OCI-LY7 (cell line): ENCODE results near the gene JPH2. TPM values are rescaled to one million over a fixed set of nuclear protein-coding genes. Genes with fewer than 3 reads are reported as not detected.

ENCODE experiments used
- BruUV-seq: library from RNA; stranded (reverse); fragments of 400-500 nt; replicated peaks from 2 replicates; lab custom pipeline; 2021; lab: Mats Ljungman, UMichigan
- CTCF ChIA-PET: fragments of 300-600 bp; sonication (Branson Sonifier 250); formaldehyde crosslinking; loops from one replicate; lab custom pipeline; 2022; ENCODE audit warnings: antibody characterized with exemption; ENCODE audit not compliant: unreplicated experiment; lab: Charles Lee
- POLR2A ChIA-PET: fragments of 300-600 bp; sonication (Branson Sonifier 250); formaldehyde crosslinking; loops from one replicate; lab custom pipeline; 2022; ENCODE audit warnings: antibody characterized with exemption; lab: Charles Lee
- DNase-seq: peaks from one replicate; pipeline ENCODE4 v3.0.0-alpha.2; 2015; ENCODE audit warnings: low spot score
- H2AFZ ChIP-seq: fragments of 200-600 bp; sonication (generic), shearing (Covaris generic); 2 replicates; pipeline ENCODE4 v1.6.1; 2014; ENCODE audit warnings: mild to moderate bottlenecking, antibody characterized with exemption, low read length, moderate library complexity
- H3K27ac ChIP-seq: fragments of 200-600 bp; sonication (generic); 2 replicates; pipeline ENCODE4 v1.5.1; 2014; ENCODE audit warnings: mixed run types, low read depth, mild to moderate bottlenecking, moderate library complexity, low read length, inconsistent platforms; ENCODE audit not compliant: poor library complexity, severe bottlenecking
- H3K36me3 ChIP-seq: fragments of 200-600 bp; sonication (generic); 2 replicates; pipeline ENCODE4 v1.6.1; 2014; ENCODE audit warnings: mild to moderate bottlenecking, antibody characterized with exemption, low read length, moderate library complexity, mixed read lengths; ENCODE audit not compliant: insufficient read depth
- H3K4me1 ChIP-seq: fragments of 200-600 bp; sonication (generic); 2 replicates; pipeline ENCODE4 v1.5.1; 2014; ENCODE audit warnings: mild to moderate bottlenecking, low read length; ENCODE audit not compliant: insufficient read depth, poor library complexity, severe bottlenecking
- H3K4me2 ChIP-seq: fragments of 200-600 bp; sonication (generic); 2 replicates; pipeline ENCODE4 v1.6.1; 2014; ENCODE audit warnings: mild to moderate bottlenecking, low read length
- H3K4me3 ChIP-seq: fragments of 200-600 bp; sonication (generic); 2 replicates; pipeline ENCODE4 v1.5.1; 2014; ENCODE audit warnings: mild to moderate bottlenecking, low read depth, low read length; ENCODE audit not compliant: poor library complexity, severe bottlenecking
- H3K79me2 ChIP-seq: fragments of 200-600 bp; sonication (generic); 2 replicates; pipeline ENCODE4 v1.6.1; 2016; ENCODE audit warnings: low read depth, mild to moderate bottlenecking, low read length, moderate library complexity, mixed read lengths; ENCODE audit not compliant: insufficient read depth
- H3K9me2 ChIP-seq: fragments of 200-600 bp; sonication (generic); 2 replicates; pipeline ENCODE4 v1.6.1; 2016; ENCODE audit warnings: mild to moderate bottlenecking, low read length, mixed read lengths; ENCODE audit not compliant: insufficient read depth
- H3K9me3 ChIP-seq: fragments of 200-600 bp; sonication (generic); 2 replicates; pipeline ENCODE4 v1.6.1; 2014; ENCODE audit warnings: mild to moderate bottlenecking, mixed run types, low read length, mixed read lengths
- H4K20me1 ChIP-seq: fragments of 200-600 bp; sonication (generic); 2 replicates; pipeline ENCODE4 v1.6.1; 2014; ENCODE audit warnings: mild to moderate bottlenecking, antibody characterized with exemption, low read length, moderate library complexity, mixed read lengths; ENCODE audit not compliant: insufficient read depth
- CTCF ChIP-seq: fragments of 200-600 bp; sonication (generic); conservative IDR thresholded peaks from 2 replicates; pipeline ENCODE4 v1.5.1; 2014; ENCODE audit warnings: mild to moderate bottlenecking, antibody characterized with exemption, low read length, moderate library complexity, mixed read lengths
- EZH2phosphoT487 ChIP-seq: fragments of 200-600 bp; sonication (generic); IDR thresholded peaks from 2 replicates; pipeline ENCODE4 v1.6.1; 2018; ENCODE audit warnings: low read depth, borderline replicate concordance, mild to moderate bottlenecking, mixed run types, antibody characterized with exemption, low read length, moderate library complexity, mixed read lengths
- intact Hi-C: fragments of 100-400 bp; cut with micrococcal nuclease; formaldehyde crosslinking; loops from one replicate; pipeline ENCODE4 v1.10.0; 2022; ENCODE audit not compliant: unreplicated experiment
- total RNA-seq, 2 experiments: library from RNA; depleted of rRNA in 1 of 2; stranded (reverse); fragments of >200 nt in 1 of 2; shearing (Covaris generic) in 1 of 2; gene quantifications; 2 replicates each; pipeline ENCODE4 v1.2.3, GENCODE V29; 2014 to 2022

JPH2 gene
- total RNA-seq, 2 experiments from 2014 or later = not detected

GRCh38 chr20:44146272-44146671, 40.7 kb downstream of the JPH2 start:
- H3K4me2 ChIP-seq = no peak overlapping the region
- CTCF ChIA-PET = no interaction called here
- intact Hi-C loops = no loop called here
- no peaks in the 10 kb centered on the region for H3K9me3 ChIP-seq
- no peaks in the 10 kb centered on the region for H3K79me2 ChIP-seq
- no peaks in the 10 kb centered on the region for H3K9me2 ChIP-seq
- no peaks in the 10 kb centered on the region for H3K36me3 ChIP-seq
- POLR2A ChIA-PET = no interaction called here
- no peak for TF ChIP-seq CTCF
- TF ChIP-seq EZH2phosphoT487 = no peak
- no peak overlapping the region for H3K27ac ChIP-seq
- no TSS peak for BruUV-seq
- H3K4me1 ChIP-seq = no peaks in the 10 kb centered on the region
- DNase-seq = no peak
- no peak overlapping the region for H2AFZ ChIP-seq
- no peak overlapping the region for H3K4me3 ChIP-seq
- no peaks in the 10 kb centered on the region for H4K20me1 ChIP-seq

- no peaks in the 10 kb centered on the region for H3K9me3 ChIP-seq
- ChIA-PET POLR2A (no interaction called here), CTCF (no interaction called here)
- H3K79me2 ChIP-seq = no peaks in the 10 kb centered on the region
- no peak overlapping the region for H3K27ac ChIP-seq
- H3K4me2 ChIP-seq = no peak overlapping the region
- no peaks in the 10 kb centered on the region for H4K20me1 ChIP-seq
- DNase-seq = no peak
- TF ChIP-seq EZH2phosphoT487 (no peak), CTCF (no peak)
- H3K4me3 ChIP-seq = no peak overlapping the region
- intact Hi-C loops = no loop called here
- H3K36me3 ChIP-seq = no peaks in the 10 kb centered on the region
- H3K9me2 ChIP-seq = no peaks in the 10 kb centered on the region
- no peaks in the 10 kb centered on the region for H3K4me1 ChIP-seq
- no peak overlapping the region for H2AFZ ChIP-seq
- BruUV-seq = no TSS peak
These were observed 41.7 kb downstream of the JPH2 start for GRCh38 chr20:44145131-44145775.

- CTCF ChIA-PET = no interaction called here
- H3K9me2 ChIP-seq = no peaks in the 10 kb centered on the region
- no peaks in the 10 kb centered on the region for H3K79me2 ChIP-seq
- no TSS peak for BruUV-seq
- H4K20me1 ChIP-seq = no peaks in the 10 kb centered on the region
- H2AFZ ChIP-seq = no peak overlapping the region
- H3K36me3 ChIP-seq = no peaks in the 10 kb centered on the region
- H3K4me1 ChIP-seq = no peaks in the 10 kb centered on the region
- H3K9me3 ChIP-seq = no peaks in the 10 kb centered on the region
- no peak for TF ChIP-seq EZH2phosphoT487
- no peak for TF ChIP-seq CTCF
- intact Hi-C loops = no loop called here
- H3K4me3 ChIP-seq = no peak overlapping the region
- no peak overlapping the region for H3K27ac ChIP-seq
- H3K4me2 ChIP-seq = no peak overlapping the region
- DNase-seq = no peak
- POLR2A ChIA-PET = no interaction called here
These were observed 43.1 kb downstream of the JPH2 start for GRCh38 chr20:44143936-44144335.
